Endothelial cell of umbilical vein (primary cell): ENCODE measurements around the gene DNAJA4. TPM values are rescaled to one million over a fixed set of nuclear protein-coding genes. Genes with fewer than 3 reads are reported as not detected.

ENCODE experiments used
- BruUV-seq: library from RNA; stranded (reverse); fragments of 400-500 nt; replicated peaks from 2 replicates; lab custom pipeline; 2021; lab: Mats Ljungman, UMichigan
- CTCF ChIA-PET: fragments of 300-600, 350-600 bp; sonication (Branson Sonifier 250); formaldehyde crosslinking; loops from one replicate; lab custom pipeline; 2021; ENCODE audit warnings: antibody characterized with exemption, inconsistent platforms; lab: Charles Lee
- POLR2A ChIA-PET: fragments of 300-600, 350-600 bp; sonication (Branson Sonifier 250); formaldehyde crosslinking; loops from one replicate; lab custom pipeline; 2021; ENCODE audit warnings: antibody characterized with exemption, inconsistent platforms; lab: Charles Lee
- DNase-seq: peaks from one replicate; pipeline ENCODE4 v3.0.0-alpha.2; 2011; ENCODE audit warnings: low read depth, low spot score
- FAIRE-seq: peaks from 2 replicates; lab custom pipeline; 2011; peaks lifted over from hg19 to GRCh38; lab: Jason Lieb, UNC
- H2AFZ ChIP-seq: 2 replicates; pipeline ENCODE4 v1.6.0; 2012; ENCODE audit warnings: low read depth, low read length, control low read depth, inconsistent platforms
- H3K27ac ChIP-seq: 2 replicates; pipeline ENCODE4 v1.5.1; 2011; ENCODE audit warnings: low read depth, mild to moderate bottlenecking, control low read depth, low read length, moderate library complexity; ENCODE audit not compliant: insufficient read depth
- H3K27me3 ChIP-seq, 2 experiments: 2 replicates each; pipeline versions ENCODE4 v1.6.0 to v1.6.1; 2011; ENCODE audit warnings: low read length in 2 of 2, mixed read lengths in 1 of 2; ENCODE audit not compliant: control insufficient read depth in 2 of 2, insufficient read depth in 2 of 2
- H3K36me3 ChIP-seq, 2 experiments: 2 replicates in 1 of 2; 3 replicates in 1 of 2; pipeline ENCODE4 v1.5.1; 2011; ENCODE audit warnings: low read length in 2 of 2, mild to moderate bottlenecking in 1 of 2, moderate library complexity in 1 of 2; ENCODE audit not compliant: control insufficient read depth in 2 of 2, insufficient read depth in 2 of 2; ENCODE audit errors: extremely low read depth in 1 of 2
- H3K4me1 ChIP-seq: 3 replicates; pipeline ENCODE4 v1.5.1; 2011; ENCODE audit warnings: mild to moderate bottlenecking, low read length; ENCODE audit not compliant: control insufficient read depth, insufficient read depth; ENCODE audit errors: extremely low read depth
- H3K4me2 ChIP-seq: 2 replicates; pipeline ENCODE4 v1.6.1; 2011; ENCODE audit warnings: low read length, control low read depth, mixed read lengths; ENCODE audit not compliant: insufficient read depth
- H3K4me3 ChIP-seq, 3 experiments: fragments of 200-600 bp in 1 of 3; sonication (generic), shearing (Covaris generic) in 1 of 3; replicated peaks in 1 of 3; 2 replicates each; pipeline ENCODE4 v1.5.1; 2011 to 2016; ENCODE audit warnings: control low read depth in 3 of 3, low read length in 3 of 3, mild to moderate bottlenecking in 2 of 3, inconsistent platforms in 1 of 3, low read depth in 1 of 3, moderate library complexity in 1 of 3; ENCODE audit not compliant: insufficient read depth in 1 of 3
- H3K79me2 ChIP-seq: 2 replicates; pipeline ENCODE4 v1.6.0; 2012; ENCODE audit warnings: low read length, inconsistent platforms; ENCODE audit not compliant: control insufficient read depth, insufficient read depth
- H3K9ac ChIP-seq: replicated peaks from 2 replicates; pipeline ENCODE3; 2011; ENCODE audit warnings: low read length, control low read depth; ENCODE audit not compliant: insufficient read depth; ENCODE audit errors: extremely low read depth
- H3K9me1 ChIP-seq: replicated peaks from 3 replicates; pipeline ENCODE4 v1.6.0; 2011; ENCODE audit warnings: mild to moderate bottlenecking, low read length; ENCODE audit not compliant: control insufficient read depth, insufficient read depth; ENCODE audit errors: extremely low read depth
- H3K9me3 ChIP-seq: replicated peaks from 2 replicates; pipeline ENCODE4 v1.5.1; 2012; ENCODE audit warnings: low read length, inconsistent platforms; ENCODE audit not compliant: control insufficient read depth, insufficient read depth
- H4K20me1 ChIP-seq: replicated peaks from 2 replicates; pipeline ENCODE3; 2011; ENCODE audit warnings: mild to moderate bottlenecking, low read length; ENCODE audit not compliant: control insufficient read depth, insufficient read depth; ENCODE audit errors: extremely low read depth
- CTCF ChIP-seq, 2 donors: IDR thresholded peaks; 1 replicate in 1 of 2; 2 replicates in 1 of 2; pipeline ENCODE4 v1.5.1; 2011; ENCODE audit warnings: low read length in 2 of 2, mild to moderate bottlenecking in 2 of 2, moderate library complexity in 2 of 2, control low read depth in 1 of 2, inconsistent platforms in 1 of 2, low read depth in 1 of 2; ENCODE audit not compliant: insufficient read depth in 1 of 2; ENCODE audit errors: extremely low read depth in 1 of 2
- EZH2 ChIP-seq: IDR thresholded peaks from 2 replicates; pipeline ENCODE4 v1.6.1; 2012; ENCODE audit warnings: borderline replicate concordance, low read depth, mild to moderate bottlenecking, moderate library complexity, low read length, inconsistent platforms; ENCODE audit not compliant: severe bottlenecking
- GATA2 ChIP-seq: IDR thresholded peaks from 2 replicates; pipeline ENCODE4 v1.7.0; 2011; ENCODE audit warnings: low read depth, mild to moderate bottlenecking, moderate library complexity, mixed read lengths, low read length; ENCODE audit not compliant: insufficient read length, insufficient read depth
- JUN ChIP-seq: IDR thresholded peaks from 2 replicates; pipeline ENCODE4 v1.6.1; 2011; ENCODE audit warnings: borderline replicate concordance, low read depth; ENCODE audit not compliant: insufficient read length, insufficient read depth
- MYC ChIP-seq: IDR thresholded peaks from one replicate; pipeline ENCODE4 v1.6.1; 2011; ENCODE audit warnings: mild to moderate bottlenecking, low read depth, low read length
- POLR2A ChIP-seq: IDR thresholded peaks from 2 replicates; pipeline ENCODE4 v1.6.1; 2012; ENCODE audit warnings: low read depth, mild to moderate bottlenecking, control low read depth, low read length
- POLR2AphosphoS5 ChIP-seq: IDR thresholded peaks from 2 replicates; pipeline ENCODE4 v1.6.1; 2012; ENCODE audit warnings: low read depth, mild to moderate bottlenecking, control low read depth, low read length, moderate library complexity; ENCODE audit not compliant: insufficient read depth
- dilution Hi-C: fragments of 300-500 bp; cut with MboI; formaldehyde crosslinking; loops from one replicate; pipeline ENCODE4 v1.15.0; 2019; ENCODE audit warnings: low sequenced_read_pairs; ENCODE audit not compliant: extremely low pct_ligation_motif_present
- intact Hi-C: fragments of 100-400 bp; cut with micrococcal nuclease; formaldehyde crosslinking; loops from one replicate; pipeline ENCODE4 v1.10.0; 2022
- polyA plus RNA-seq, 4 experiments: library from polyadenylated mRNA; depleted of rRNA in 3 of 4; stranded (reverse) in 3 of 4; unstranded in 1 of 4; fragments of >200 nt; gene quantifications; 2 replicates each; pipeline versions ENCODE4 v1.2.1 to v1.2.3, GENCODE V29; 2011 to 2012; ENCODE audit warnings: missing spikeins in 1 of 4
- total RNA-seq: library from RNA; stranded (reverse); gene quantifications from 2 replicates; pipeline ENCODE4 v1.2.3, GENCODE V29; 2021
- TF ChIP-seq, protein P1 (sequence below): IDR thresholded peaks from 2 replicates; pipeline ENCODE4 v1.6.1; 2011; ENCODE audit not compliant: insufficient read depth, insufficient read length

The DNAJA4 gene
- total and polyA plus RNA-seq, 2 donors (not counting 3 experiments of a cell fraction or from before 2014, with no cell fraction given): 17.3 to 21.3 TPM

- CTCF ChIA-PET: no interaction called here
Measured at GRCh38 chr15:78247911-78248310, 16.5 kb upstream of the DNAJA4 start.

More at GRCh38 chr15:78247911-78248310, 16.5 kb upstream of the DNAJA4 start:
- Histone ChIP-seq H3K4me2 (no peak overlapping the region), H3K4me1 (no peaks in the 10 kb centered on the region), H2AFZ (no peak overlapping the region), H3K9me3 (no peaks in the 10 kb centered on the region), H3K27me3 (peaks cover 2 to 3% of the 10 kb centered on the region in 2 experiments), H4K20me1 (no peaks in the 10 kb centered on the region), H3K9me1 (no peaks in the 10 kb centered on the region), H3K36me3 (no peaks in the 10 kb centered on the region), H3K4me3 (no peak overlapping the region), H3K9ac (no peak overlapping the region), H3K27ac (no peak overlapping the region), H3K79me2 (no peaks in the 10 kb centered on the region)
- BruUV-seq: no TSS peak
- POLR2A ChIA-PET: no interaction called here
- TF ChIP-seq, protein P1, sequence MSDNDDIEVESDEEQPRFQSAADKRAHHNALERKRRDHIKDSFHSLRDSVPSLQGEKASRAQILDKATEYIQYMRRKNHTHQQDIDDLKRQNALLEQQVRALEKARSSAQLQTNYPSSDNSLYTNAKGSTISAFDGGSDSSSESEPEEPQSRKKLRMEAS: no peak
- no peak for TF ChIP-seq MYC
- TF ChIP-seq GATA2: no peak
- TF ChIP-seq CTCF (IDR thresholded peaks at IDR 0.05; ENCODE audit: extremely low read depth in 1 of 2, insufficient read depth in 1 of 2, low read depth in 1 of 2, low read length in 2 of 2): no peak
- no peak for TF ChIP-seq POLR2A
- TF ChIP-seq JUN: no peak
- TF ChIP-seq EZH2: no peak
- TF ChIP-seq POLR2AphosphoS5: no peak
- dilution Hi-C loops (no loop called here), intact Hi-C loops (no loop called here)
- DNase-seq: no peak
- FAIRE-seq: no peak
